HepG2 (cell line): ENCODE data around the gene MRM1. TPM values are rescaled to one million over a fixed set of nuclear protein-coding genes. Genes with fewer than 3 reads are reported as not detected.

Experiments used
- ATAC-seq: fragments of 200-7000 bp; cut with Tn5 transposase; 3 replicates; pipeline ENCODE4 v1.9.1; 2020; ENCODE audit warnings: mild to moderate bottlenecking, moderate library complexity
- BruUV-seq: library from RNA; stranded (reverse); fragments of 400-500 nt; replicated peaks from 2 replicates; lab custom pipeline; 2021; lab: Mats Ljungman, UMichigan
- CTCF ChIA-PET: fragments of 300-600 bp; formaldehyde crosslinking; extraction: SDS; loops from one replicate; lab custom pipeline; 2021; ENCODE audit warnings: low total read pairs, inconsistent platforms, low intra/inter-chr PET ratio; lab: Yijun Ruan, JAX
- POLR2A ChIA-PET: fragments of 350-600 bp; sonication (Branson Sonifier 250); formaldehyde crosslinking; loops from one replicate; lab custom pipeline; 2020; ENCODE audit warnings: antibody characterized with exemption, inconsistent platforms; lab: Yijun Ruan, JAX
- DNase-seq: peaks from one replicate; pipeline ENCODE4 v3.0.0-alpha.2; 2015; ENCODE audit warnings: low spot score
- FAIRE-seq: peaks from 3 replicates; lab custom pipeline; 2011; peaks lifted over from hg19 to GRCh38; lab: Jason Lieb, UNC
- H2AFZ ChIP-seq: one replicate; pipeline ENCODE4 v1.6.1; 2011; ENCODE audit warnings: low read length, inconsistent platforms
- H3K27ac ChIP-seq: fragments of 300-600 bp; 3 replicates; pipeline ENCODE4 v1.8.0; 2011; ENCODE audit warnings: mixed run types, mild to moderate bottlenecking, mixed read lengths, low read length, inconsistent platforms; ENCODE audit not compliant: insufficient read depth; ENCODE audit errors: extremely low read length
- H3K27me3 ChIP-seq, 2 experiments: fragments of 200-600 bp in 1 of 2; 2 replicates in 1 of 2; 3 replicates in 1 of 2; pipeline versions ENCODE4 v1.6.0 to v1.8.0; 2011; ENCODE audit warnings: low read length in 2 of 2, mild to moderate bottlenecking in 2 of 2, moderate library complexity in 2 of 2, inconsistent platforms in 1 of 2; ENCODE audit not compliant: insufficient read depth in 2 of 2, control insufficient read depth in 1 of 2
- H3K36me3 ChIP-seq, 2 experiments: fragments of 200-600 bp in 1 of 2; replicated peaks in 1 of 2; 2 replicates in 1 of 2; 3 replicates in 1 of 2; pipeline versions ENCODE4 v1.5.1 to v1.8.0; 2011; ENCODE audit warnings: low read length in 2 of 2, inconsistent platforms in 1 of 2; ENCODE audit not compliant: insufficient read depth in 2 of 2, control insufficient read depth in 1 of 2
- H3K4me1 ChIP-seq: 2 replicates; pipeline ENCODE4 v1.5.1; 2012; ENCODE audit warnings: low read length, inconsistent platforms; ENCODE audit not compliant: insufficient read depth
- H3K4me2 ChIP-seq: 2 replicates; pipeline ENCODE4 v1.6.0; 2011; ENCODE audit warnings: low read depth, low read length, inconsistent platforms
- H3K4me3 ChIP-seq, 3 experiments: fragments of 200-600 bp in 1 of 3; sonication (generic), shearing (Covaris generic) in 1 of 3; replicated peaks in 1 of 3; 2 replicates each; pipeline ENCODE4 v1.5.1; 2011 to 2016; ENCODE audit warnings: low read length in 3 of 3, inconsistent platforms in 2 of 3, low read depth in 2 of 3, mild to moderate bottlenecking in 2 of 3, control low read depth in 1 of 3, mixed read lengths in 1 of 3; ENCODE audit not compliant: insufficient read depth in 1 of 3
- H3K79me2 ChIP-seq: one replicate; pipeline ENCODE4 v1.6.1; 2011; ENCODE audit warnings: low read length, inconsistent platforms; ENCODE audit not compliant: insufficient read depth
- H3K9ac ChIP-seq: 2 replicates; pipeline ENCODE4 v1.6.0; 2011; ENCODE audit warnings: mild to moderate bottlenecking, low read depth, low read length, inconsistent platforms; ENCODE audit not compliant: insufficient read depth
- H3K9me3 ChIP-seq: 2 replicates; pipeline ENCODE4 v1.5.1; 2012; ENCODE audit warnings: mild to moderate bottlenecking, low read length
- H4K20me1 ChIP-seq: 2 replicates; pipeline ENCODE4 v1.6.0; 2011; ENCODE audit warnings: inconsistent platforms, mild to moderate bottlenecking, low read length, moderate library complexity; ENCODE audit not compliant: insufficient read depth
- CBX1 ChIP-seq: IDR thresholded peaks from one replicate; pipeline ENCODE4 v1.6.1; 2016; ENCODE audit warnings: antibody characterized with exemption, low read depth
- ZNF101 ChIP-seq: sonication (generic); formaldehyde crosslinking; IDR thresholded peaks from 2 replicates; pipeline ENCODE4 v1.4.0; 2020; ENCODE audit warnings: mild to moderate bottlenecking, low read depth, missing genetic modification reagents, borderline replicate concordance
- ZNF563 ChIP-seq: sonication (generic); formaldehyde crosslinking; IDR thresholded peaks from 2 replicates; pipeline ENCODE4 v1.8.0; 2022; ENCODE audit warnings: mild to moderate bottlenecking, moderate library complexity, missing genetic modification reagents
- ZNF850 ChIP-seq: sonication (generic); formaldehyde crosslinking; conservative IDR thresholded peaks from 2 replicates; pipeline ENCODE4 v1.9.0; 2021; ENCODE audit warnings: mild to moderate bottlenecking, missing genetic modification reagents
- WGBS: methylation state at CpG from one replicate; pipeline ENCODE4 v1.1.6; 2017; ENCODE audit warnings: low lambda C conversion rate; 5-methylcytosine and 5-hydroxymethylcytosine counted together
- in situ Hi-C: cut with HindIII; loops from 2 replicates; pipeline ENCODE4 v1.10.0; 2017; ENCODE audit warnings: low pct_unique_long_range_greater_than_20kb; ENCODE audit not compliant: extremely low pct_ligation_motif_present
- intact Hi-C: fragments of 100-400 bp; cut with micrococcal nuclease; formaldehyde crosslinking; loops from one replicate; pipeline ENCODE4 v1.10.0; 2022; ENCODE audit not compliant: unreplicated experiment
- polyA plus RNA-seq, 8 experiments: library from polyadenylated mRNA; depleted of rRNA in 3 of 8; stranded (reverse) in 7 of 8; unstranded in 1 of 8; fragments of >200 nt; fragmentation: Illumina TruSeq in 4 of 8; extraction: Trizol in 4 of 8; gene quantifications; 2 replicates each; pipeline versions ENCODE4 v1.2.1 to v1.2.3, GENCODE V29; 2011 to 2016; ENCODE audit warnings: low read depth in 4 of 8, missing spikeins in 1 of 8, mixed read lengths in 1 of 8; ENCODE audit not compliant: insufficient read depth in 1 of 8
- total RNA-seq, 5 experiments: library from RNA; depleted of rRNA; stranded (reverse); fragments of >200 nt; fragmentation: Illumina TruSeq; extraction: Trizol; gene quantifications; 2 replicates each; pipeline ENCODE4 v1.2.3, GENCODE V29; 2016; ENCODE audit warnings: low read depth in 1 of 5
- TF ChIP-seq, protein P1 (sequence below): sonication (generic); formaldehyde crosslinking; IDR thresholded peaks from 2 replicates; pipeline ENCODE4 v1.4.0; 2020; ENCODE audit warnings: missing genetic modification reagents
- TF ChIP-seq, protein P2 (sequence below): sonication (generic); formaldehyde crosslinking; IDR thresholded peaks from 2 replicates; pipeline ENCODE4 v1.4.0; 2020; ENCODE audit warnings: mild to moderate bottlenecking, missing genetic modification reagents

MRM1 gene
- total and polyA plus RNA-seq, 2 of the 13 experiments (the other 11 are each of a cell fraction or from before 2014, with no cell fraction given), result 4.1 to 11.3 TPM

DNA sequence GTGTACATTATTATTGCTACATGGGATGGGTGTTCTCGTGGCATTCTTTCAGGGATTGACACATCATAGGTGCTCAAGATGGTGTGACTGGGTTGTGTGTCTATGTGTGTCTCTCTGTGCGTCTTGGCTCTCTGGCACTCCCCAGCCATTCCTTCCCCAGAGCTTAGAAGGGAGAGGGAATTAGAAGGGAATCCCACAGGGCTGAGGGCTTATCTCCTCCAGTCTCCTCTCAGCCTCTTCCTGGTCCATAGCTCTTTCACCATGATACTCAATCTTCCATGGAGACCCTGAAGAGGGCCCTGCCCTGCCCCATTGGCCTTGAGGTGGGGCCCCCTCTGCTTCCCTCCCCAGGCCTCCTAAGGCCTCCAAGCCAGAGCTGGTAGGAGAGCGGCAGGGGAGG is 52.0 kb downstream of the MRM1 start:
- H3K27me3 ChIP-seq, result peaks cover 5 to 50% of the 10 kb centered on the region in 2 experiments
- no peaks in the 10 kb centered on the region for H4K20me1 ChIP-seq
- H3K4me2 ChIP-seq, result no peak overlapping the region
- no peaks in the 10 kb centered on the region for H3K79me2 ChIP-seq
- in situ Hi-C loops (no loop called here), intact Hi-C loops (no loop called here)
- H3K4me3 ChIP-seq, result no peak overlapping the region
- POLR2A ChIA-PET, result no interaction called here
- no peak for FAIRE-seq
- no peaks in the 10 kb centered on the region for H3K36me3 ChIP-seq
- no peak overlapping the region for H3K9ac ChIP-seq
- no peak overlapping the region for H3K27ac ChIP-seq
- TF ChIP-seq ZNF101 (CRISPR knock-in tag), result no peak
- no peak for TF ChIP-seq CBX1
- no peak for TF ChIP-seq ZNF563 (CRISPR knock-in tag)
- TF ChIP-seq, protein P1, sequence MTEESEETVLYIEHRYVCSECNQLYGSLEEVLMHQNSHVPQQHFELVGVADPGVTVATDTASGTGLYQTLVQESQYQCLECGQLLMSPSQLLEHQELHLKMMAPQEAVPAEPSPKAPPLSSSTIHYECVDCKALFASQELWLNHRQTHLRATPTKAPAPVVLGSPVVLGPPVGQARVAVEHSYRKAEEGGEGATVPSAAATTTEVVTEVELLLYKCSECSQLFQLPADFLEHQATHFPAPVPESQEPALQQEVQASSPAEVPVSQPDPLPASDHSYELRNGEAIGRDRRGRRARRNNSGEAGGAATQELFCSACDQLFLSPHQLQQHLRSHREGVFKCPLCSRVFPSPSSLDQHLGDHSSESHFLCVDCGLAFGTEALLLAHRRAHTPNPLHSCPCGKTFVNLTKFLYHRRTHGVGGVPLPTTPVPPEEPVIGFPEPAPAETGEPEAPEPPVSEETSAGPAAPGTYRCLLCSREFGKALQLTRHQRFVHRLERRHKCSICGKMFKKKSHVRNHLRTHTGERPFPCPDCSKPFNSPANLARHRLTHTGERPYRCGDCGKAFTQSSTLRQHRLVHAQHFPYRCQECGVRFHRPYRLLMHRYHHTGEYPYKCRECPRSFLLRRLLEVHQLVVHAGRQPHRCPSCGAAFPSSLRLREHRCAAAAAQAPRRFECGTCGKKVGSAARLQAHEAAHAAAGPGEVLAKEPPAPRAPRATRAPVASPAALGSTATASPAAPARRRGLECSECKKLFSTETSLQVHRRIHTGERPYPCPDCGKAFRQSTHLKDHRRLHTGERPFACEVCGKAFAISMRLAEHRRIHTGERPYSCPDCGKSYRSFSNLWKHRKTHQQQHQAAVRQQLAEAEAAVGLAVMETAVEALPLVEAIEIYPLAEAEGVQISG, result no peak
- TF ChIP-seq ZNF850 (CRISPR knock-in tag), result no peak
- ATAC-seq, result no peak
- CTCF ChIA-PET, result no interaction called here
- peaks cover 11% of the 10 kb centered on the region; the same call in 1 of the 2 replicates for H3K4me1 ChIP-seq
- no TSS peak for BruUV-seq
- WGBS, result 25% methylated on average over 2 of the region's 3 CpGs
- H2AFZ ChIP-seq, result no peak overlapping the region
- no peak for DNase-seq
- H3K9me3 ChIP-seq, result no peaks in the 10 kb centered on the region

DNA sequence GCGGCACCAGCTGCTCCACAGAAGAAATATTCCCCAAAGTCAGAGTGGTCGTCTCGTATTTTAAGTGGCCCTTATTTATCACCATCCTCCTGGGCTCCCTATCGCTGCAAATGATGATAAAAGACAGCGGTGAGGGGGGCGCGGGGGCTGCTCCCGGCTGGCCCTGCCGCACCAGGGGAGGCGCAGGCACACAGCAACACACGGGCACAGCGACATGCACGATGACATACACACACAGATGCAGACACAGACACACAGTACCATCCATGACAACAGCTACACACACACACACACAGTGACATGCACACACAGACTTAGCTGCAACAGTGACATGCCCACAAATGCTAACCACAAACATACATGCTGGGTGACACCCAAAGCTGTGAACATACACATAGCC is 52.5 kb downstream of the MRM1 start:
- peaks cover 5 to 53% of the 10 kb centered on the region in 2 experiments for H3K27me3 ChIP-seq
- no peak overlapping the region for H3K4me3 ChIP-seq
- H3K4me2 ChIP-seq, result no peak overlapping the region
- POLR2A ChIA-PET, result no interaction called here
- FAIRE-seq, result no peak
- no CpG with 5 or more reads among the region's 13 CpGs for WGBS
- H3K9ac ChIP-seq, result no peak overlapping the region
- BruUV-seq, result no TSS peak
- no peak for DNase-seq
- H3K4me1 ChIP-seq, result peaks cover 11% of the 10 kb centered on the region; the same call in 1 of the 2 replicates
- no peak for ATAC-seq
- in situ Hi-C loops (no loop called here), intact Hi-C loops (no loop called here)
- TF ChIP-seq, protein P2, sequence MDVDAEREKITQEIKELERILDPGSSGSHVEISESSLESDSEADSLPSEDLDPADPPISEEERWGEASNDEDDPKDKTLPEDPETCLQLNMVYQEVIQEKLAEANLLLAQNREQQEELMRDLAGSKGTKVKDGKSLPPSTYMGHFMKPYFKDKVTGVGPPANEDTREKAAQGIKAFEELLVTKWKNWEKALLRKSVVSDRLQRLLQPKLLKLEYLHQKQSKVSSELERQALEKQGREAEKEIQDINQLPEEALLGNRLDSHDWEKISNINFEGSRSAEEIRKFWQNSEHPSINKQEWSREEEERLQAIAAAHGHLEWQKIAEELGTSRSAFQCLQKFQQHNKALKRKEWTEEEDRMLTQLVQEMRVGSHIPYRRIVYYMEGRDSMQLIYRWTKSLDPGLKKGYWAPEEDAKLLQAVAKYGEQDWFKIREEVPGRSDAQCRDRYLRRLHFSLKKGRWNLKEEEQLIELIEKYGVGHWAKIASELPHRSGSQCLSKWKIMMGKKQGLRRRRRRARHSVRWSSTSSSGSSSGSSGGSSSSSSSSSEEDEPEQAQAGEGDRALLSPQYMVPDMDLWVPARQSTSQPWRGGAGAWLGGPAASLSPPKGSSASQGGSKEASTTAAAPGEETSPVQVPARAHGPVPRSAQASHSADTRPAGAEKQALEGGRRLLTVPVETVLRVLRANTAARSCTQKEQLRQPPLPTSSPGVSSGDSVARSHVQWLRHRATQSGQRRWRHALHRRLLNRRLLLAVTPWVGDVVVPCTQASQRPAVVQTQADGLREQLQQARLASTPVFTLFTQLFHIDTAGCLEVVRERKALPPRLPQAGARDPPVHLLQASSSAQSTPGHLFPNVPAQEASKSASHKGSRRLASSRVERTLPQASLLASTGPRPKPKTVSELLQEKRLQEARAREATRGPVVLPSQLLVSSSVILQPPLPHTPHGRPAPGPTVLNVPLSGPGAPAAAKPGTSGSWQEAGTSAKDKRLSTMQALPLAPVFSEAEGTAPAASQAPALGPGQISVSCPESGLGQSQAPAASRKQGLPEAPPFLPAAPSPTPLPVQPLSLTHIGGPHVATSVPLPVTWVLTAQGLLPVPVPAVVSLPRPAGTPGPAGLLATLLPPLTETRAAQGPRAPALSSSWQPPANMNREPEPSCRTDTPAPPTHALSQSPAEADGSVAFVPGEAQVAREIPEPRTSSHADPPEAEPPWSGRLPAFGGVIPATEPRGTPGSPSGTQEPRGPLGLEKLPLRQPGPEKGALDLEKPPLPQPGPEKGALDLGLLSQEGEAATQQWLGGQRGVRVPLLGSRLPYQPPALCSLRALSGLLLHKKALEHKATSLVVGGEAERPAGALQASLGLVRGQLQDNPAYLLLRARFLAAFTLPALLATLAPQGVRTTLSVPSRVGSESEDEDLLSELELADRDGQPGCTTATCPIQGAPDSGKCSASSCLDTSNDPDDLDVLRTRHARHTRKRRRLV (CRISPR knock-in tag), result no peak
- H3K79me2 ChIP-seq, result no peaks in the 10 kb centered on the region
- no peak overlapping the region for H2AFZ ChIP-seq
- CTCF ChIA-PET, result no interaction called here
- H4K20me1 ChIP-seq, result no peaks in the 10 kb centered on the region
- H3K9me3 ChIP-seq, result no peaks in the 10 kb centered on the region
- H3K36me3 ChIP-seq, result no peaks in the 10 kb centered on the region
- H3K27ac ChIP-seq, result no peak overlapping the region
